Measurements from ENCODE around the gene CALR.
"Not testable (repeated sequence)": the region's sequence is repeated elsewhere in the genome, so short reads cannot be mapped to it uniquely, and the experiment has no call there.

Gene CALR

GRCh38 chr19:12953799-12954611 lies 15.6 kb downstream of the CALR start:
- no peak for DNase-seq

GRCh38 chr19:12954612-12954962 lies 16.2 kb downstream of the CALR start:
- no peak for DNase-seq

- DNase-seq, result not testable (repeated sequence)
Observed at GRCh38 chr19:12955575-12955974, 17.2 kb downstream of the CALR start.

- no peak for DNase-seq
Observed at GRCh38 chr19:12955996-12956395, 17.6 kb downstream of the CALR start.

- peak; percentile 91 to 93 for DNase-seq
Observed at GRCh38 chr19:12956446-12957388, 18.3 kb downstream of the CALR start, which contains the start of gene GADD45GIP1. GADD45GIP1 (minus strand) TSS chr19:12957223; CDS start chr19:12957212, 11 bp downstream.

- DNase-seq, result not testable (repeated sequence)
Observed at GRCh38 chr19:12957389-12957952, 19.1 kb downstream of the CALR start.

GRCh38 chr19:12959481-12959880 lies 21.1 kb downstream of the CALR start:
- DNase-seq, result no peak

GRCh38 chr19:12965017-12965811 lies 26.8 kb downstream of the CALR start:
- DNase-seq, result peak; percentile 94 to 97

GRCh38 chr19:12965812-12966135 lies 27.4 kb downstream of the CALR start:
- DNase-seq, result no peak

- DNase-seq, result no peak
Observed at GRCh38 chr19:12967907-12968306, 29.5 kb downstream of the CALR start.

- DNase-seq, result no peak
Observed at GRCh38 chr19:12969292-12969988, 31.0 kb downstream of the CALR start, which contains the start of gene DAND5. DAND5 (plus strand) TSS chr19:12969576; CDS start chr19:12969661, 85 bp downstream.

- DNase-seq, result no peak
Observed at GRCh38 chr19:12970070-12970820, 31.8 kb downstream of the CALR start.

- no peak for DNase-seq
Observed at GRCh38 chr19:12973236-12973635, 34.8 kb downstream of the CALR start.

- DNase-seq, result no peak
Observed at GRCh38 chr19:12974301-12975220, 36.2 kb downstream of the CALR start.

- no peak for DNase-seq
Observed at GRCh38 chr19:12975221-12975741, 36.9 kb downstream of the CALR start.

- not testable (repeated sequence) for DNase-seq
Observed at GRCh38 chr19:12976109-12976508, 37.7 kb downstream of the CALR start.

GRCh38 chr19:12979974-12980373 lies 41.6 kb downstream of the CALR start:
- DNase-seq, result no peak

- no peak for DNase-seq
Observed at GRCh38 chr19:12982648-12983047, 44.2 kb downstream of the CALR start.

GRCh38 chr19:12983091-12983490 lies 44.7 kb downstream of the CALR start:
- no peak for DNase-seq
